ENCODE data around the gene DOCK3. TPM values are rescaled to one million over a fixed set of nuclear protein-coding genes. Genes with fewer than 3 reads are reported as not detected.

DOCK3 gene
- total RNA-seq, 1 donor = 0.36 TPM

DNA sequence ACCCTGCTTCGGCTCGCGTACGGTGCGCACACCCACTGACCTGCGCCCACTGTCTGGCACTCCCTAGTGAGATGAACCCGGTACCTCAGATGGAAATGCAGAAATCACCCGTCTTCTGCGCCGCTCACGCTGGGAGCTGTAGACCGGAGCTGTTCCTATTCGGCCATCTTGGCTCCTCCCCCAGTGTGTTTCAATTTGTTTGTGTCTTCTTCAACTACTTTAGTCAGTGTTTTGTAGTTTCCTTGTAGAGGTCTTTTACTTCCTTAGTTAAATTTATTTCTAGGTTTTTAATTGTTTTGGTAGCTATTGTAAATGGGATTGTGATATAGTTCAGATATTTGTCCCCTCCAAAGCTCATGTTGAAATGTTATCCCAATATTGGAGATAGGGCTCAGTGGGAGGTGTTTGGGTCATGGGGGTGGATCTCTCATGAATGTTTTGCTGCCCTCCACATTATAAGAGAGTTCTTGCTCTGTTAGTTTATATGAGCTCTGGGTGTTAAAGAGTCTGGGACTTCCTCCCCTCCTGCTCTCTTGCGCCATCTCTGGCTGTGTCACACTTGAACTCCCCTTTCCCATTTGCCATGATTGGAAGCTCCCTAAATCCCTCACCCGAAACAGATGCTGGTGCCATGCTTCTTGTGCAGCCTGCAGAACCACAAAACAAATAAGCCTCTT is 304.4 kb downstream of the DOCK3 start:
- TF ChIP-seq, protein P1, sequence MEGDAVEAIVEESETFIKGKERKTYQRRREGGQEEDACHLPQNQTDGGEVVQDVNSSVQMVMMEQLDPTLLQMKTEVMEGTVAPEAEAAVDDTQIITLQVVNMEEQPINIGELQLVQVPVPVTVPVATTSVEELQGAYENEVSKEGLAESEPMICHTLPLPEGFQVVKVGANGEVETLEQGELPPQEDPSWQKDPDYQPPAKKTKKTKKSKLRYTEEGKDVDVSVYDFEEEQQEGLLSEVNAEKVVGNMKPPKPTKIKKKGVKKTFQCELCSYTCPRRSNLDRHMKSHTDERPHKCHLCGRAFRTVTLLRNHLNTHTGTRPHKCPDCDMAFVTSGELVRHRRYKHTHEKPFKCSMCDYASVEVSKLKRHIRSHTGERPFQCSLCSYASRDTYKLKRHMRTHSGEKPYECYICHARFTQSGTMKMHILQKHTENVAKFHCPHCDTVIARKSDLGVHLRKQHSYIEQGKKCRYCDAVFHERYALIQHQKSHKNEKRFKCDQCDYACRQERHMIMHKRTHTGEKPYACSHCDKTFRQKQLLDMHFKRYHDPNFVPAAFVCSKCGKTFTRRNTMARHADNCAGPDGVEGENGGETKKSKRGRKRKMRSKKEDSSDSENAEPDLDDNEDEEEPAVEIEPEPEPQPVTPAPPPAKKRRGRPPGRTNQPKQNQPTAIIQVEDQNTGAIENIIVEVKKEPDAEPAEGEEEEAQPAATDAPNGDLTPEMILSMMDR (IDR thresholded peaks at IDR 0.05; ENCODE audit: extremely low read depth, low read depth, low read length) = no peak
- Histone ChIP-seq H3K36me3 (ENCODE audit: insufficient read depth, low read length) (no peaks in the 10 kb centered on the region), H3K79me2 (ENCODE audit: insufficient read depth, low read length) (no peaks in the 10 kb centered on the region), H3K4me2 (ENCODE audit: insufficient read depth, low read length) (no peak overlapping the region), H3K27me3 (ENCODE audit: insufficient read depth, low read length) (no peaks in the 10 kb centered on the region), H4K20me1 (ENCODE audit: insufficient read depth, low read length) (no peaks in the 10 kb centered on the region), H3K27ac (ENCODE audit: low read depth, low read length) (no peak overlapping the region), H3K9me3 (ENCODE audit: low read depth, low read length) (no peaks in the 10 kb centered on the region), H3K4me1 (ENCODE audit: insufficient read depth, low read length) (no peaks in the 10 kb centered on the region), H2AFZ (ENCODE audit: low read length) (no peak overlapping the region), H3K4me3 (ENCODE audit: insufficient read depth, low read length) (no peak overlapping the region)
- DNase-seq (ENCODE audit: insufficient read length, low spot score, missing footprints) = no peak

DNA sequence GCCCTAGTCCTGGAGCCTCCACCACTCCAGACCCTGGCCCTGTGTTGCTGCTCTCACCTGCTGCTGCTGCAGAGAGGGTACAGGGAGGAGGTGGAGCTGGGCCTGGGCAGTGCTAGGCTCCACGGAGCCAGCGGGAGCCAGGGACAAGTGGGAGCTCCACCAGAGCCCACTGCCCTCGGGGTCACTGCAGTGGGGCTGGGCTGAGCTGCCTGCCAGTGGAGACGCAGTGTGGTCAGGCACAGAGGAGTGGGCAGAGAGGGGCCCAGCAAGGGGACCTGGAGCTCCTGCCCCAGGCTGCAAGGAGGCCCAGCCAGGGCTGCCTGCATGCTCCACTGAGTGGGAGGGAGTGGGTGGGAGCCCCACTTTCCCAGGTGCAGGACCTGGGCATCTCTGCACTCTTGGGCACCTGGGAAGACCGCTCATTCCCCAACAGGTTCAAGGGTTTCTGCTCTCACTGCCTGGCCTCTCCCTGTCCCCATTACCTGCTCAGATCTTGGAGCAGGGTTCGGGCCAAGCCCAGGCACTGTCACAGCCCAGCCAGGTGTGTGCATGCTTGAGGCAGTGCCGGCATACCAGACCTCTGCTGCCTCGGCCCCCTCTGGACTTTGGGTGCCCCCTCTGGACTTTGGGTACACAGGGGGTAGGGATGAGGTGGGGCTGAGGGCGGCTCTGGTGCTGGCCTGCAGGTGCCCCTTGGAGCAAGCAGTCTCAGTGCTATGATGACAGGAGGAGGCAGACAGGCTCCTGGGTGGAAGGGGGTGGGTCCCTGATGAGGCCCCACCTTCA is 308.0 kb downstream of the DOCK3 start:
- H3K27me3 ChIP-seq (ENCODE audit: insufficient read depth, low read length) = no peaks in the 10 kb centered on the region
- DNase-seq (ENCODE audit: insufficient read length, low spot score, missing footprints) = no peak
- no peaks in the 10 kb centered on the region for H3K79me2 ChIP-seq (ENCODE audit: insufficient read depth, low read length)
- no peak overlapping the region for H3K27ac ChIP-seq (ENCODE audit: low read depth, low read length)
- no peaks in the 10 kb centered on the region for H4K20me1 ChIP-seq (ENCODE audit: insufficient read depth, low read length)
- H3K36me3 ChIP-seq (ENCODE audit: insufficient read depth, low read length) = no peaks in the 10 kb centered on the region
- no peaks in the 10 kb centered on the region for H3K9me3 ChIP-seq (ENCODE audit: low read depth, low read length)
- TF ChIP-seq, protein P1 (IDR thresholded peaks at IDR 0.05; ENCODE audit: extremely low read depth, low read depth, low read length) = no peak
- H3K4me3 ChIP-seq (ENCODE audit: insufficient read depth, low read length) = no peak overlapping the region
- no peak overlapping the region for H3K4me2 ChIP-seq (ENCODE audit: insufficient read depth, low read length)
- no peaks in the 10 kb centered on the region for H3K4me1 ChIP-seq (ENCODE audit: insufficient read depth, low read length)
- H2AFZ ChIP-seq (ENCODE audit: low read length) = no peak overlapping the region

DNA sequence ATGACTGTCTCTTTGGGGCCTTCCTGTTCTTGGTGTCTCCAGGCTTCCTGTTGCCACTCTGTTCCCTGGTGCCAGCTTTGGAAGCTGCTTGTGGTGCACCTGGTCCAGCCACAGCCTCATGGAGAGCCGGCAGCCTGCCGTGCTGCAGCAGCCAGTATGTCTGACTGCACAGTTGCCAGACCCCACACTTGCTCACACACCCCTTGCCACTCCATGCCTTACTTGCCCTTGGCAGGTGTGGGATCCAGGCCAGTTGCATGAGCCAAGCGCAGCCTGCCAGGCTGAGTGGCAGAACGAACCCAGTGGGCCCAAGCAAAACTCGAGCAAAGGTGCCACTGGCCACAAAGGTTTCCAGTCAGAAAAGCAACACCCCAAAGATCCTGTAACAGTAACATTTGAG is 309.2 kb downstream of the DOCK3 start:
- no peaks in the 10 kb centered on the region for H4K20me1 ChIP-seq (ENCODE audit: insufficient read depth, low read length)
- H3K36me3 ChIP-seq (ENCODE audit: insufficient read depth, low read length) = no peaks in the 10 kb centered on the region
- no peaks in the 10 kb centered on the region for H3K27me3 ChIP-seq (ENCODE audit: insufficient read depth, low read length)
- TF ChIP-seq, protein P1 (IDR thresholded peaks at IDR 0.05; ENCODE audit: extremely low read depth, low read depth, low read length) = no peak
- H2AFZ ChIP-seq (ENCODE audit: low read length) = no peak overlapping the region
- H3K4me2 ChIP-seq (ENCODE audit: insufficient read depth, low read length) = no peak overlapping the region
- DNase-seq (ENCODE audit: insufficient read length, low spot score, missing footprints) = no peak
- no peaks in the 10 kb centered on the region for H3K79me2 ChIP-seq (ENCODE audit: insufficient read depth, low read length)
- no peak overlapping the region for H3K4me3 ChIP-seq (ENCODE audit: insufficient read depth, low read length)
- H3K27ac ChIP-seq (ENCODE audit: low read depth, low read length) = no peak overlapping the region
- H3K9me3 ChIP-seq (ENCODE audit: low read depth, low read length) = no peaks in the 10 kb centered on the region
- H3K4me1 ChIP-seq (ENCODE audit: insufficient read depth, low read length) = no peaks in the 10 kb centered on the region

DNA sequence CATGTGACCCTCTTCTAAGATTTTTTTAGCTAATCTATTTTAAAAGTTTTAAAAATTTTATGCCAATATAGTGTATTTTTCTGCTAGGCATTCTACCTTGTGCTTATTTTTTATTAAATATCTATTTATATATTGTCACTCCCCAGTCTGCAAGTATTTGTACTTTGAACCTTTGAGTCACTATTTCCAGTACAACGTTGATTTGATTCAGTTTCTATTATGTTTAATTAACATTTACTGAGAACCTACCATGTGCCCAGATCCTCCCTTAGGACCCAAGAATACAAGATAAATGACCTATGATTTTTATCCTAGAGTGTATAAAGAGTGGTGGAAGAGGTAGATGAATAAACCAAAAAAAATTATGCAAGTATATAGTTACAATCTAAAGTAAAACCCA is 311.2 kb downstream of the DOCK3 start:
- no peaks in the 10 kb centered on the region for H3K27me3 ChIP-seq (ENCODE audit: insufficient read depth, low read length)
- no peak overlapping the region for H3K4me2 ChIP-seq (ENCODE audit: insufficient read depth, low read length)
- no peaks in the 10 kb centered on the region for H3K79me2 ChIP-seq (ENCODE audit: insufficient read depth, low read length)
- no peaks in the 10 kb centered on the region for H3K9me3 ChIP-seq (ENCODE audit: low read depth, low read length)
- no peaks in the 10 kb centered on the region for H3K4me1 ChIP-seq (ENCODE audit: insufficient read depth, low read length)
- DNase-seq (ENCODE audit: insufficient read length, low spot score, missing footprints) = no peak
- H3K27ac ChIP-seq (ENCODE audit: low read depth, low read length) = no peak overlapping the region
- no peak overlapping the region for H2AFZ ChIP-seq (ENCODE audit: low read length)
- H3K4me3 ChIP-seq (ENCODE audit: insufficient read depth, low read length) = no peak overlapping the region
- no peaks in the 10 kb centered on the region for H4K20me1 ChIP-seq (ENCODE audit: insufficient read depth, low read length)
- TF ChIP-seq, protein P1 (IDR thresholded peaks at IDR 0.05; ENCODE audit: extremely low read depth, low read depth, low read length) = no peak
- H3K36me3 ChIP-seq (ENCODE audit: insufficient read depth, low read length) = no peaks in the 10 kb centered on the region

Data from osteoblast (primary cell).